ENCODE measurements around the gene TRAPPC8. TPM values are rescaled to one million over a fixed set of nuclear protein-coding genes. Genes with fewer than 3 reads are reported as not detected.
"Not testable (repeated sequence)": the region's sequence is repeated elsewhere in the genome, so short reads cannot be mapped to it uniquely, and the experiment has no call there.

TRAPPC8 gene
- total and polyA plus RNA-seq, 10 donors, result 17.6 to 64.5 (median 50.8) TPM

DNA sequence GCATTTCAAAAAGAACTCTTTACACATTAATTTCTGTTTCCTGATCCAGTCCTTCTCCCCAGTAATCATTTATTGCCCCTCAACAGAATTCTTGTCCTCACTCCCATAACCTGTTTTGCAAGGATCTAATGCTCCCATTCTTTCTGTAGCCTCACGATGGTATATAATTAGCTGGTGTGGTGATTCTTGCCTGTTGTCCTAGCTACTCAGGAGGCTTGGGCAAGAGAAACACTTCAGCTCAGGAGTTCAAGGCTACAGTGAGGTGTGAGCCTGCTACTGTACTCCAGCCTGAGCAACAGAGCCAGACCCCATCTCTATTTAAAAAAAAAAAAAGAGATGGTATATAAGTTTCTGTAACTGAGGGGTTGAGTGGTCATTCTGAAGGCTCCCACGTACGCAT, 7.7 kb upstream of the TRAPPC8 start:
- no peak overlapping the region for H3K27ac ChIP-seq
- intact Hi-C loops (cut with DNase I; ENCODE audit: low total_unique reads), result no loop called here

DNA sequence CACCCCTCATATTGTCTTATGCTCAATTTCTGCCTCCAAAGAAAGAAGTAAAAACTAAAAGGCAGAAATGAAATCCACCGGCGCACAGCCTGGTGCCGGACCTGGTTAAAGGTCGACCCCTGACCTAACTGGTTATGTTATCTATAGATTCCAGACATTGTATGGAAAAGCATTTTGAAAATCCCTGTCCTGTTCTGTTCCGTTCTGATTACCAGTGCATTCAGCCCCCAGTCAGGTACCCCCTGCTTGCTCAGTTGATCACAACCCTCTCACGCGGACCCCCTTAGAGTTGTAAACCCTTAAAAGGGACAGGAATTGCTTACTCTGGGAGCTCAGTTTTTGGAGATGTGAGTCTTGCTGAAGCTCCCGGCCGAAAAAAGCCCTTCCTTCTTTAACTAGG, 5.4 kb upstream of the TRAPPC8 start:
- not testable (repeated sequence) for H3K27me3 ChIP-seq (replicated peaks in 1 of 7); DNase-seq; H3K27ac ChIP-seq; H3K9me3 ChIP-seq; H3K36me3 ChIP-seq; H3K4me3 ChIP-seq
- H3K4me1 ChIP-seq, result peaks cover 0 to 16% (median 10%) of the 10 kb centered on the region in 6 donors
- intact Hi-C loops (cut with DNase I; ENCODE audit: low total_unique reads), result loop anchor here (10.0 kb wide), 1 partner anchor 126 kb away; no protein-coding TSS in a partner anchor
- WGBS, 5 donors, result 90 to 96% (median 95%) methylated on average over 9 of the region's 9 CpGs

More for the DNA sequence above, 7.7 kb upstream of the TRAPPC8 start:
- H3K9me3 ChIP-seq, result no peaks in the 10 kb centered on the region
- no peaks in the 10 kb centered on the region for H3K4me1 ChIP-seq
- DNase-seq, result no peak
- no peak overlapping the region for H3K4me3 ChIP-seq
- H3K27me3 ChIP-seq (replicated peaks in 1 of 7), result no peaks in the 10 kb centered on the region
- TF ChIP-seq POLR2AphosphoS5 (IDR thresholded peaks at IDR 0.05), result no peak
- TF ChIP-seq, protein P1, sequence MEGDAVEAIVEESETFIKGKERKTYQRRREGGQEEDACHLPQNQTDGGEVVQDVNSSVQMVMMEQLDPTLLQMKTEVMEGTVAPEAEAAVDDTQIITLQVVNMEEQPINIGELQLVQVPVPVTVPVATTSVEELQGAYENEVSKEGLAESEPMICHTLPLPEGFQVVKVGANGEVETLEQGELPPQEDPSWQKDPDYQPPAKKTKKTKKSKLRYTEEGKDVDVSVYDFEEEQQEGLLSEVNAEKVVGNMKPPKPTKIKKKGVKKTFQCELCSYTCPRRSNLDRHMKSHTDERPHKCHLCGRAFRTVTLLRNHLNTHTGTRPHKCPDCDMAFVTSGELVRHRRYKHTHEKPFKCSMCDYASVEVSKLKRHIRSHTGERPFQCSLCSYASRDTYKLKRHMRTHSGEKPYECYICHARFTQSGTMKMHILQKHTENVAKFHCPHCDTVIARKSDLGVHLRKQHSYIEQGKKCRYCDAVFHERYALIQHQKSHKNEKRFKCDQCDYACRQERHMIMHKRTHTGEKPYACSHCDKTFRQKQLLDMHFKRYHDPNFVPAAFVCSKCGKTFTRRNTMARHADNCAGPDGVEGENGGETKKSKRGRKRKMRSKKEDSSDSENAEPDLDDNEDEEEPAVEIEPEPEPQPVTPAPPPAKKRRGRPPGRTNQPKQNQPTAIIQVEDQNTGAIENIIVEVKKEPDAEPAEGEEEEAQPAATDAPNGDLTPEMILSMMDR (IDR thresholded peaks at IDR 0.05 in 8 of 11, conservative IDR thresholded peaks at IDR 0.05 in 3 of 11), result no peak
- no peak for TF ChIP-seq POLR2A (IDR thresholded peaks at IDR 0.05)
- no peaks in the 10 kb centered on the region for H3K36me3 ChIP-seq
- 84 to 94% (median 86%) methylated on average over 3 of the region's 3 CpGs for WGBS, 5 donors

DNA sequence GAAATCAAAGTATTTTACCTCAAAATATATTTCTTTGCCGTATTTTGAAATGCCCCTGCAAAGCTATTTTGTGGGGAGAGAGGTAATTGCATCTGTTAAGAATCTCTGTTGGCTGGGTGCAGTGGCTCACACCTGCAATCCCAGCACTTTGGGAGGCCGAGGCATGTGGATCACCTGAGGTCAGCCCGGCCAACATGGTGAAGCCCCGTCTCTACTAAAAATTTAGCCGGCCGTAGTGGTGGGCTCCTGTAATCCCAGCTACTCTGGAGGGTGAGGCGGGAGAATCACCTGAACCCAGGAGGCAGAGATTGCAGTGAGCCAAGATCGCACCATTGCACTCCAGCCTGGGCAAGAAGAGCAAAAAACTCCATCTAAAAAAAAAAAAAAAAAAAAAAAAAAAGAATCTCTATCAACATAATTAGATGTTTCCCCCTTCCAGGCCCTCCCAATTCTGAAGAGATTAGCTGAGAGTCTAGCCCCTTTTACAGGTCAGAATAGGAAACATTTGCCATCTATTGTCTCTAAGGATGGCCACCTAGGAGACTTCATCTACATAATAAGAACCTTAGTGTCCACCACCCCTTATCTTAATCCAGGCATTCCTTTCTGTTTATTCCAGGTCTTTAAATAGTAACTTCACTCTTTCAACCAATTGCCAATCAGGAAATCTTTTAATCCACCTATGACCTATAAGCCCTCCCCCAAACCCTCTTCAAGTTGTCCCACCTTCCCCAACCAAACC, 3.5 kb upstream of the TRAPPC8 start:
- no peak overlapping the region for H3K4me3 ChIP-seq
- DNase-seq, result no peak
- H3K36me3 ChIP-seq, result no peaks in the 10 kb centered on the region
- intact Hi-C loops (cut with DNase I; ENCODE audit: low total_unique reads), result loop anchor here (10.0 kb wide), 1 partner anchor 128 kb away; no protein-coding TSS in a partner anchor
- TF ChIP-seq POLR2A (IDR thresholded peaks at IDR 0.05) (no peak), POLR2AphosphoS5 (IDR thresholded peaks at IDR 0.05) (no peak)
- TF ChIP-seq, protein P1 (IDR thresholded peaks at IDR 0.05 in 8 of 11, conservative IDR thresholded peaks at IDR 0.05 in 3 of 11), result no peak
- no peak overlapping the region for H3K27ac ChIP-seq
- 92 to 99% (median 94%) methylated on average over 8 of the region's 8 CpGs for WGBS, 5 donors
- no peaks in the 10 kb centered on the region for H3K27me3 ChIP-seq (replicated peaks in 1 of 7)
- peaks cover 6 to 25% (median 17%) of the 10 kb centered on the region in 6 donors for H3K4me1 ChIP-seq
- H3K9me3 ChIP-seq, result no peaks in the 10 kb centered on the region

DNA sequence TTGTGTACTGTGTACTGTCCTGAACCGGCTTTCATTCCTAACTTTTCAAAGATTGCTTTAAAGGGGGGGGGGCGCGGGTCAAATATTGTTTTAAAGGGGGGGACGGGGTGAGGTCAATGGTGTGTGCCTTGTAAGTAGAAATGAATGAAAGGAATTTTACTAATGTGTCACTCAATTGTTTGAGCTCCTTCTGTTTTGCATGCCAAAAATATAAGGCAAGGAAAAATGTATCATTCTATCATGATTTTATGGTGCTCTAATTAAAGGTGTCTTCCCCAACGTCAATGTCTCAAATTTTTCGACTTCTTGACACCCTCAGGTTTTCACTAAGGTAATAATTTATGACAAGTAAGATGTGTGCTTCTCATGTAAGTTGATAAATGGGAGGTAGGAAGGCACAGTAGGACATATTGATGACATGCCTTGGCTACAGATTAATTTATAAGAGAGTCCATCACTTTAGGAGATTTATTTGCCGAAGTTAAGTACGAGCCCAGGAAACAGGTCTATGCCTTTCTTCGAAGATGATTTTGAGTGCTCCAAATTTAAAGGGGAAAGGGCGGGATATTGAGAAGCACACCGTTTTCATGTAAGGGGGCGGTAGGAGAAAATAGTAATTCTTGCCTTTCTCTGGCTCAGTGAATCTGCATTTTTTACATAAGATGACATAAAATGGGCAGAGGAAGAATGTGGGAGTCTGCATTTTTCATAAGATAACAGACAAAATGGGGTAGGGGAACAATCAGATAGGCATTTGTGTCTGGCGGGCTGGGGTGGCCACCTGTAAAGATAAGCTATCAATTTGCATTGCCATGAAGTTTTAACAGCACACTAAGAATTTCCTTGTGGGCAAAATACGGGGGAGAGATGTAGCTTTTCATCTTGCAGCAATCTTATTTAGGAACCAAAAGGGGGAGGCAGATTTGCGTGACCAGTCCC, 1.2 kb upstream of the TRAPPC8 start:
- 11 to 14% (median 13%) methylated on average over 15 of the region's 15 CpGs for WGBS, 5 donors
- peak overlapping the region; percentile 71 to 97 (median 91) for H3K4me3 ChIP-seq
- no peak for TF ChIP-seq POLR2AphosphoS5 (IDR thresholded peaks at IDR 0.05)
- TF ChIP-seq POLR2A (IDR thresholded peaks at IDR 0.05), result no peak
- TF ChIP-seq, protein P1 (IDR thresholded peaks at IDR 0.05 in 8 of 11, conservative IDR thresholded peaks at IDR 0.05 in 3 of 11), result no peak
- no peaks in the 10 kb centered on the region for H3K27me3 ChIP-seq (replicated peaks in 1 of 7)
- H3K4me1 ChIP-seq, result peaks cover 26 to 49% (median 41%) of the 10 kb centered on the region in 6 donors
- H3K36me3 ChIP-seq, result peaks cover 0 to 4% (median 0%) of the 10 kb centered on the region in 6 donors
- H3K9me3 ChIP-seq, result no peaks in the 10 kb centered on the region
- intact Hi-C loops (cut with DNase I; ENCODE audit: low total_unique reads), result loop anchor here (10.0 kb wide), 1 partner anchor 131 kb away; no protein-coding TSS in a partner anchor
- H3K27ac ChIP-seq, result peak overlapping the region; percentile 78 to 98 (median 94)
- DNase-seq, result no peak
